ENCODE results near the gene AP3B1.

DNA sequence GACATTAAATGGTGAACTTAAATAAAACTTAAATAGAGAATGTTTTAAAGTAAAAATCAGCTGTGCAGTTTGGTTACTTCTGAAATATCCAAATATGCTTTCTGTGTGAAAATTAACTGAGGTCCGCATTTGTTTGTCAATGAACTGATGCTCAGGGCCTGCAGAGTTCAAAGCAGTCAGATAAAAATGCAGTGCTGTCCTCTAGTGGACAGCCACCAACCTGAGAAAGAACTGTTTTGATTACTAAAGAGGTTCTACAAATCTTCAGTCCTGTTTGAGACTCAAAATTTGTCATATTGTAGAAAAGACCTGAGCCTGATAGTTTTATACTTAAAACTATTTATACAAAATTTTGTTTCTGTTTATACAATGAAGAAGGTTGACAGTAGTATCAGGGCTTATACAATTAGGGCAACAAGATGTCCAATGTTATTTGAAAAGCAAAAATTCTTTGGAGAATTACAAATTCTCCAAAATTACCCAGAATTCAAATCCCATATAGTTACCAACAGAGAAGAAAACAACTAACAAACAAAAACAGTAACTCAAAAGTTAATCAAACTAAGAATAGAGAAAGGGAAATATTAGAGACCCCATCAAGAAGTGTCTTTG lies 286.0 kb downstream of the AP3B1 start:
- TF ChIP-seq EZH2 (IDR thresholded peaks at IDR 0.05; ENCODE audit: borderline replicate concordance, low read length) (no peak), CTCF (IDR thresholded peaks at IDR 0.05; ENCODE audit: low read length) (peak; percentile 64)

Measured in OCI-LY1 (cell line).